HG03108 (cell line): ENCODE measurements around the gene OPN5.

Experiments
- ATAC-seq: cut with Tn5 transposase; IDR thresholded peaks from one replicate; pipeline ENCODE4 v1.9.1; 2021; ENCODE audit warnings: moderate library complexity; ENCODE audit not compliant: unreplicated experiment

OPN5 gene

DNA sequence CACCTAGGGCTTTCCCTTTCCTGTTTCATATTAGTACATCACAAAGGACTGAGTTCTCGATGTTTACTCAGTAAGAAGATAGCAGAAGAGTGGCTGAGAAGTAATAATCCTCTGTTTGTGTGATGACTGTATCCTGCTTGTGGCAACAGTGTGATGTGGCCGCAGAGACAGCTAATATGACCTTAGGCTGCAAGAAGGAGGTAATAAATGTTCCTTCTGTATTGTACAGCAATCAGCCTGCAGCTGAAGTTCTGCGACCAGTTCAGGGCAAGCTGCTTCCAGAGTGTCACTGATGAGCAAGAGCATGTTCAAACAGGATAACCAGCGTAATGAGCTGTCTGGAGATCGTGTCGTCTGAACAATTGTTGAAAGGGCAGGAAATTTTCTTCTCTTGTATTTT is 70.9 kb downstream of the OPN5 start:
- no peak for ATAC-seq

- no peak for ATAC-seq
These were observed 71.9 kb downstream of the OPN5 start for GRCh38 chr6:47853766-47854165.

- no peak for ATAC-seq
These were observed 73.1 kb downstream of the OPN5 start for GRCh38 chr6:47854971-47855370.

- no peak for ATAC-seq
These were observed 77.3 kb downstream of the OPN5 start for GRCh38 chr6:47859175-47859574.

DNA sequence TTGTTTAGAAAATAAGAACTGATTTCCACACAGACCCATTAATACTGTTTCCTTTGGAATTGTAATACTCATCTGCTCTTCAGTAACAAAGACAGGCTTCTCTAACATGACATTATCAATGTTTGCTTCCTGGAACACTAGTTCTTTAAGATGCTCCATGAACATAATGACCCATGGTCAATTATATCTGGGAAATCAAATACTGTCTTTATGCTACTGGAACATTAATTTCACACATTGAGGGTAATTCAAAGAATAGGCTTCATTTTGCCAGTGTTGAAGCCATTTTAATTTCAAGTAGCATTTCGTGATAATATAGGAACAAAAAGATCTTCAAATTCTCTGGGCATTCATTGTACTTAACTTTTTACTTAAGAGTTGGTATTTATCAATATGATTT is 80.9 kb downstream of the OPN5 start:
- ATAC-seq: no peak

DNA sequence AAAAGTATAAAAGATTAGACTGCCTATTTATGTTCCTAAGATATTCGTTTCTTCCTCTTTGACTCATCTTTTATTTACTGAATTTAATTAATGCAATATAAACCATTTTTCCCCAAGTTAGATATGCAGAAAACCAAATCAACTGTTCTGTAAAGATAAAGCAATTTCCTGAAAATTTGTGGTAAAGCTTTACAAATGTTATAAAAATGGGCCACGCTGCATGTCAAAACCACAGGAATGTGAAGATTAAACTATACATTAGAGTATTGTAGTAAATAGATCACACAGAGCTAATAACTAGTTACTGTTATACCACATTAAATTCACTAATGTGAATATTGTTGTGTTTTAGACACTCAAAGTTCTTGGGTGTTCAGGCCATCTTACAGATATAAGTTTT is 83.4 kb downstream of the OPN5 start:
- no peak for ATAC-seq

GRCh38 chr6:47875593-47875992 is 93.8 kb downstream of the OPN5 start:
- no peak for ATAC-seq
